B cell (primary cell): Measurements from ENCODE around the gene TMSB4X. TPM values are rescaled to one million over a fixed set of nuclear protein-coding genes. Genes with fewer than 3 reads are reported as not detected.

Source experiments
- ATAC-seq: fragments of 200-7000 bp; cut with Tn5 transposase; one replicate; pipeline ENCODE4 v1.10.0; 2021; ENCODE audit warnings: low read depth, mild to moderate bottlenecking, moderate number of reproducible peaks, moderate library complexity
- CTCF ChIA-PET: fragments of 350-600 bp; sonication (Branson Sonifier 250); formaldehyde crosslinking; loops from one replicate; lab custom pipeline; 2021; ENCODE audit warnings: antibody characterized with exemption, inconsistent platforms; lab: Charles Lee
- POLR2A ChIA-PET: fragments of 350-600 bp; sonication (Branson Sonifier 250); formaldehyde crosslinking; loops from one replicate; lab custom pipeline; 2021; ENCODE audit warnings: antibody characterized with exemption; lab: Charles Lee
- DNase-seq: peaks from one replicate; pipeline ENCODE4 v3.0.0; 2013
- H2AFZ ChIP-seq: 2 replicates; pipeline ENCODE4 v1.6.1; 2012; ENCODE audit warnings: mild to moderate bottlenecking, low read depth, low read length; ENCODE audit not compliant: insufficient read depth, poor library complexity, severe bottlenecking
- H3K27ac ChIP-seq, 2 donors: 1 replicate in 1 of 2; 2 replicates in 1 of 2; pipeline ENCODE4 v1.5.1; 2012 to 2013; ENCODE audit warnings: low read length in 2 of 2, mild to moderate bottlenecking in 2 of 2, moderate library complexity in 1 of 2
- H3K27me3 ChIP-seq, 4 experiments: fragments of 200-600 bp in 1 of 4; sonication (generic) in 1 of 4; replicated peaks in 1 of 4; 1 replicate in 2 of 4; 2 replicates in 2 of 4; pipeline versions ENCODE4 v1.6.1 to v1.7.0; 2013 to 2016; ENCODE audit warnings: low read length in 3 of 4, mild to moderate bottlenecking in 2 of 4, mixed read lengths in 1 of 4, moderate library complexity in 1 of 4; ENCODE audit not compliant: insufficient read depth in 4 of 4, control insufficient read depth in 3 of 4; ENCODE audit errors: control extremely low read depth in 1 of 4
- H3K36me3 ChIP-seq, 2 experiments: replicated peaks in 1 of 2; 1 replicate in 1 of 2; 2 replicates in 1 of 2; pipeline versions ENCODE4 v1.6.1 to v1.7.1; 2013; ENCODE audit warnings: low read length in 1 of 2; ENCODE audit not compliant: insufficient read depth in 2 of 2, control insufficient read depth in 1 of 2; ENCODE audit errors: control extremely low read depth in 1 of 2, extremely low read depth in 1 of 2
- H3K4me1 ChIP-seq, 2 donors: fragments of 200-600 bp in 1 of 2; sonication (generic) in 1 of 2; 1 replicate in 1 of 2; 2 replicates in 1 of 2; pipeline versions ENCODE4 v1.5.1 to v1.6.1; 2013 to 2017; ENCODE audit warnings: low read length in 2 of 2; ENCODE audit not compliant: control insufficient read depth in 2 of 2, insufficient read depth in 2 of 2
- H3K4me2 ChIP-seq: replicated peaks from 2 replicates; pipeline ENCODE3; 2012; ENCODE audit warnings: mild to moderate bottlenecking, low read depth, low read length; ENCODE audit not compliant: poor library complexity, severe bottlenecking
- H3K4me3 ChIP-seq, 5 experiments: fragments of 200-600 bp in 1 of 5; sonication (generic) in 1 of 5; 1 replicate in 3 of 5; 2 replicates in 2 of 5; pipeline versions ENCODE4 v1.5.1 to v1.7.0; 2011 to 2016; ENCODE audit warnings: low read length in 4 of 5, mild to moderate bottlenecking in 4 of 5, low read depth in 2 of 5, control low read depth in 1 of 5, moderate library complexity in 1 of 5; ENCODE audit not compliant: insufficient read depth in 1 of 5; ENCODE audit errors: control extremely low read depth in 1 of 5, extremely low read depth in 1 of 5
- H3K79me2 ChIP-seq: fragments of 200-600 bp; sonication (generic); one replicate; pipeline ENCODE4 v1.6.0; 2016; ENCODE audit warnings: low read length; ENCODE audit not compliant: control insufficient read depth, insufficient read depth
- H3K9ac ChIP-seq: fragments of 200-600 bp; sonication (generic); 2 replicates; pipeline ENCODE4 v1.6.1; 2017; ENCODE audit warnings: mild to moderate bottlenecking, low read length, moderate library complexity
- H3K9me3 ChIP-seq, 3 donors: one replicate each; pipeline versions ENCODE4 v1.6.1 to v1.7.1; 2013; ENCODE audit warnings: low read length in 2 of 3; ENCODE audit not compliant: control insufficient read depth in 2 of 3, insufficient read depth in 1 of 3; ENCODE audit errors: control extremely low read depth in 1 of 3
- H4K20me1 ChIP-seq: 2 replicates; pipeline ENCODE4 v1.6.0; 2012; ENCODE audit warnings: mild to moderate bottlenecking, low read length; ENCODE audit not compliant: insufficient read depth, control insufficient read depth, poor library complexity, severe bottlenecking
- H3K27ac Mint-ChIP-seq: one replicate; pipeline ENCODE4 v1.8.0; 2021; ENCODE audit warnings: mixed read lengths
- H3K27me3 Mint-ChIP-seq: one replicate; pipeline ENCODE4 v1.8.0; 2021; ENCODE audit warnings: mixed read lengths
- H3K4me1 Mint-ChIP-seq: one replicate; pipeline ENCODE4 v1.8.0; 2021; ENCODE audit warnings: mixed read lengths
- H3K4me3 Mint-ChIP-seq: one replicate; pipeline ENCODE4 v1.8.0; 2021; ENCODE audit warnings: mixed read lengths
- H3K9me3 Mint-ChIP-seq: one replicate; pipeline ENCODE4 v1.8.0; 2022; ENCODE audit warnings: mixed read lengths; ENCODE audit not compliant: insufficient read depth
- CTCF ChIP-seq: fragments of 200-600 bp; IDR thresholded peaks from one replicate; pipeline ENCODE4 v1.8.0; 2022; ENCODE audit warnings: antibody characterized with exemption, mild to moderate bottlenecking
- EZH2 ChIP-seq: IDR thresholded peaks from 2 replicates; pipeline ENCODE4 v1.6.1; 2012; ENCODE audit warnings: borderline replicate concordance, low read depth, mild to moderate bottlenecking, moderate library complexity, low read length; ENCODE audit not compliant: insufficient read depth, poor library complexity, severe bottlenecking
- WGBS: methylation state at CpG from one replicate; pipeline ENCODE4 v1.1.5; 2013; ENCODE audit warnings: missing lambda C conversion rate; ENCODE audit not compliant: insufficient coverage; 5-methylcytosine and 5-hydroxymethylcytosine counted together
- intact Hi-C: fragments of 100-400 bp; cut with micrococcal nuclease; formaldehyde crosslinking; loops from one replicate; pipeline ENCODE4 v1.10.0; 2022
- polyA plus RNA-seq: library from polyadenylated mRNA; depleted of rRNA; stranded (reverse); fragments of >200 nt; gene quantifications from 2 replicates; pipeline ENCODE4 v1.2.3, GENCODE V29; 2012
- total RNA-seq, 2 donors: library from RNA; stranded (reverse); fragments of 120-200 nt in 1 of 2; gene quantifications; 1 replicate in 1 of 2; 2 replicates in 1 of 2; pipeline versions ENCODE4 v1.2.3 to v1.2.4, GENCODE V29; 2013 to 2022

TMSB4X gene
- total and polyA plus RNA-seq, 2 donors (not counting 1 experiment from before 2014, with no cell fraction given), result 2,550 to 4,850 TPM

- Histone ChIP-seq H3K27me3 (peaks cover 0 to 7% (median 0%) of the 10 kb centered on the region in 4 experiments), H3K4me3 (peak overlapping the region in 4 of 5 experiments; percentile 85 to 91 (median 88)), H3K4me1 (peaks cover 54 to 55% of the 10 kb centered on the region in 2 donors), H3K36me3 (peaks cover 0 to 19% of the 10 kb centered on the region in 2 experiments), H3K9ac (peak overlapping the region; percentile 86), H3K79me2 (peaks cover 65% of the 10 kb centered on the region), H2AFZ (no peak overlapping the region), H3K9me3 (no peaks in the 10 kb centered on the region), H4K20me1 (peaks cover 13% of the 10 kb centered on the region), H3K27ac (peak overlapping the region; percentile 63 to 77), H3K4me2 (peak overlapping the region; percentile 76)
- no peak for DNase-seq
- ATAC-seq, result no peak
- Mint-ChIP-seq H3K4me1 (peaks cover 47% of the 10 kb centered on the region), H3K27me3 (no peaks in the 10 kb centered on the region), H3K9me3 (no peaks in the 10 kb centered on the region), H3K27ac (peak overlapping the region; percentile 96), H3K4me3 (peak overlapping the region; percentile 99)
- ChIA-PET CTCF (interaction anchor here (1.0 to 15.8 kb wide), 12 partner anchors 20 to 509 kb away, joined by 3 to 214 read pairs (median 7); no protein-coding TSS in a partner anchor), POLR2A (interaction anchor here (1.5 to 11.7 kb wide), 6 partner anchors 26 to 110 kb away, joined by 7 to 130 read pairs (median 20); no protein-coding TSS in a partner anchor)
- WGBS, result no CpG with 5 or more reads among the region's 4 CpGs
- TF ChIP-seq CTCF (no peak), EZH2 (no peak)
- intact Hi-C loops, result loop anchor here (2.0 to 10.0 kb wide), 3 partner anchors 108 to 366 kb away; no protein-coding TSS in a partner anchor
These were observed 4.2 kb downstream of the TMSB4X start for GRCh38 chrX:12979026-12979607.

GRCh38 chrX:12979616-12980015 is 4.7 kb downstream of the TMSB4X start:
- Histone ChIP-seq H3K9me3 (no peaks in the 10 kb centered on the region), H3K79me2 (peaks cover 63% of the 10 kb centered on the region), H2AFZ (no peak overlapping the region), H3K27me3 (peaks cover 0 to 7% (median 0%) of the 10 kb centered on the region in 4 experiments), H3K27ac (peak overlapping the region; percentile 63 to 77), H3K9ac (peak overlapping the region; percentile 86), H3K4me2 (peak overlapping the region; percentile 76), H4K20me1 (peaks cover 13% of the 10 kb centered on the region), H3K4me3 (no peak overlapping the region), H3K36me3 (peaks cover 0 to 19% of the 10 kb centered on the region in 2 experiments), H3K4me1 (peaks cover 59 to 60% of the 10 kb centered on the region in 2 donors)
- DNase-seq, result no peak
- ChIA-PET POLR2A (interaction anchor here (5.7 to 11.7 kb wide), 3 partner anchors 29 to 109 kb away, joined by 29 to 130 read pairs (median 129); no protein-coding TSS in a partner anchor), CTCF (interaction anchor here (1.0 to 15.8 kb wide), 12 partner anchors 16 to 509 kb away, joined by 3 to 214 read pairs (median 6); no protein-coding TSS in a partner anchor)
- ATAC-seq, result no peak
- Mint-ChIP-seq H3K27me3 (no peaks in the 10 kb centered on the region), H3K27ac (peak overlapping the region; percentile 96), H3K9me3 (no peaks in the 10 kb centered on the region), H3K4me1 (peaks cover 52% of the 10 kb centered on the region), H3K4me3 (peak overlapping the region; percentile 77)
- intact Hi-C loops, result loop anchor here (2.0 to 10.0 kb wide), 3 partner anchors 107 to 365 kb away; no protein-coding TSS in a partner anchor
- TF ChIP-seq CTCF (no peak), EZH2 (no peak)
- WGBS, result 20% methylated on average over 1 of the region's 6 CpGs
